Loucy (cell line): Measurements from ENCODE around the gene FER.

Source experiments
- H2AFZ ChIP-seq: fragments of 200-600 bp; sonication (generic); 2 replicates; pipeline ENCODE4 v1.6.0; 2016; ENCODE audit warnings: antibody characterized with exemption, mild to moderate bottlenecking, low read length, moderate library complexity
- H3F3A ChIP-seq: fragments of 200-600 bp; 2 replicates; pipeline ENCODE4 v1.6.0; 2016; ENCODE audit warnings: antibody characterized with exemption, low read depth, mild to moderate bottlenecking
- H3K27me3 ChIP-seq: fragments of 200-600 bp; sonication (generic); 2 replicates; pipeline ENCODE4 v1.6.1; 2014; ENCODE audit warnings: low read length, mild to moderate bottlenecking; ENCODE audit not compliant: insufficient read depth, poor library complexity, severe bottlenecking
- H3K36me3 ChIP-seq: fragments of 200-600 bp; sonication (generic); 2 replicates; pipeline ENCODE4 v1.6.1; 2016; ENCODE audit warnings: low read length; ENCODE audit not compliant: insufficient read depth
- H3K4me1 ChIP-seq: fragments of 200-600 bp; sonication (generic); 2 replicates; pipeline ENCODE4 v1.5.1; 2014; ENCODE audit warnings: low read length, mild to moderate bottlenecking; ENCODE audit not compliant: insufficient read depth, poor library complexity, severe bottlenecking
- H3K4me2 ChIP-seq: fragments of 200-600 bp; sonication (generic); 2 replicates; pipeline ENCODE4 v1.6.0; 2014; ENCODE audit warnings: antibody characterized with exemption, low read length, low read depth, mild to moderate bottlenecking; ENCODE audit not compliant: poor library complexity, severe bottlenecking
- H3K4me3 ChIP-seq: fragments of 200-600 bp; sonication (generic); 2 replicates; pipeline ENCODE4 v1.5.1; 2014; ENCODE audit warnings: low read length, mild to moderate bottlenecking, mixed read lengths; ENCODE audit not compliant: poor library complexity, severe bottlenecking
- H3K79me2 ChIP-seq: fragments of 200-600 bp; sonication (generic); 2 replicates; pipeline ENCODE4 v1.6.1; 2014; ENCODE audit warnings: low read length; ENCODE audit not compliant: insufficient read depth
- H3K9ac ChIP-seq: fragments of 200-600 bp; sonication (generic); 2 replicates; pipeline ENCODE4 v1.6.0; 2014; ENCODE audit warnings: mild to moderate bottlenecking, low read depth, low read length, moderate library complexity; ENCODE audit not compliant: poor library complexity, severe bottlenecking
- H3K9me2 ChIP-seq: fragments of 200-600 bp; sonication (generic); replicated peaks from 2 replicates; pipeline ENCODE4 v1.6.1; 2016; ENCODE audit warnings: low read depth, low read length, mixed read lengths
- H3K9me3 ChIP-seq: fragments of 200-600 bp; sonication (generic); 2 replicates; pipeline ENCODE4 v1.6.1; 2014; ENCODE audit warnings: mild to moderate bottlenecking, antibody characterized with exemption, low read length, low read depth; ENCODE audit not compliant: insufficient read depth
- H4K20me1 ChIP-seq: fragments of 200-600 bp; sonication (generic); 2 replicates; pipeline ENCODE4 v1.6.0; 2014; ENCODE audit warnings: antibody characterized with exemption, low read length, mild to moderate bottlenecking; ENCODE audit not compliant: insufficient read depth, poor library complexity, severe bottlenecking
- EZH2phosphoT487 ChIP-seq: fragments of 200-600 bp; IDR thresholded peaks from 2 replicates; pipeline ENCODE4 v1.6.1; 2018; ENCODE audit warnings: antibody characterized with exemption, mild to moderate bottlenecking, moderate library complexity, borderline replicate concordance
- TF ChIP-seq, protein P1 (sequence below): fragments of 200-600 bp; sonication (generic); conservative IDR thresholded peaks from 2 replicates; pipeline ENCODE4 v1.5.1; 2014; ENCODE audit warnings: mild to moderate bottlenecking, antibody characterized with exemption, low read length

Gene FER

DNA sequence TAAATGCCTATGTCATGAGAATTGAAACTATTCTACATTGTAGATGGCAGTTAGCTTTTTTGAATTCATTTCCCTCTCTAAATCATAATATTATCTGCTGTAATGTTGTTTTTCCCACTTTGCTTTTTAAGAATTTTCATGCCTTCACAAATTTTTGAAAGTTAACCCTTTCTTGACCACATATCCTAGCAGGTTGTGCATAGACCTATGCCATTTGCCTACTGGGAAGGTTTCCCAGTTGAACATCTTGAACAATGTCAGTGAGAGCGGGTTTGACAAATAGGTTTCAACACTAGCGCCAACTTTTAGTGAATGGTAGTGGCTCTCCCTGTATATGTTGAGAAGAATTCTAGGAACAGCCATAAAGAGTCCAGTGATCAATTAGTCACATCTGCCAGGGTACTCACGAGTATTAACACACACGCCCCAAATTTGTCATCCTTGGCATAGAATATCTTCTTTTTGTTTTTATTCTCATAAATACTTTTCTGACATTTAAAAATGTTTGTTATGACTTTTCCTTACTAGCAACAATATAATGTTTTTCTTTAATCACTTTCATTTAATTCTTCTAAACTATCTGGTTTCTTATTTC lies 354.5 kb downstream of the FER start:
- H3K9me2 ChIP-seq = no peaks in the 10 kb centered on the region
- no peak overlapping the region for H3K9ac ChIP-seq
- H4K20me1 ChIP-seq = no peaks in the 10 kb centered on the region
- TF ChIP-seq EZH2phosphoT487 = no peak
- TF ChIP-seq, protein P1, sequence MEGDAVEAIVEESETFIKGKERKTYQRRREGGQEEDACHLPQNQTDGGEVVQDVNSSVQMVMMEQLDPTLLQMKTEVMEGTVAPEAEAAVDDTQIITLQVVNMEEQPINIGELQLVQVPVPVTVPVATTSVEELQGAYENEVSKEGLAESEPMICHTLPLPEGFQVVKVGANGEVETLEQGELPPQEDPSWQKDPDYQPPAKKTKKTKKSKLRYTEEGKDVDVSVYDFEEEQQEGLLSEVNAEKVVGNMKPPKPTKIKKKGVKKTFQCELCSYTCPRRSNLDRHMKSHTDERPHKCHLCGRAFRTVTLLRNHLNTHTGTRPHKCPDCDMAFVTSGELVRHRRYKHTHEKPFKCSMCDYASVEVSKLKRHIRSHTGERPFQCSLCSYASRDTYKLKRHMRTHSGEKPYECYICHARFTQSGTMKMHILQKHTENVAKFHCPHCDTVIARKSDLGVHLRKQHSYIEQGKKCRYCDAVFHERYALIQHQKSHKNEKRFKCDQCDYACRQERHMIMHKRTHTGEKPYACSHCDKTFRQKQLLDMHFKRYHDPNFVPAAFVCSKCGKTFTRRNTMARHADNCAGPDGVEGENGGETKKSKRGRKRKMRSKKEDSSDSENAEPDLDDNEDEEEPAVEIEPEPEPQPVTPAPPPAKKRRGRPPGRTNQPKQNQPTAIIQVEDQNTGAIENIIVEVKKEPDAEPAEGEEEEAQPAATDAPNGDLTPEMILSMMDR = no peak
- H3K36me3 ChIP-seq = no peaks in the 10 kb centered on the region
- H2AFZ ChIP-seq = no peak overlapping the region
- no peaks in the 10 kb centered on the region for H3K9me3 ChIP-seq
- no peak overlapping the region for H3K4me2 ChIP-seq
- no peak overlapping the region for H3K4me3 ChIP-seq
- no peaks in the 10 kb centered on the region for H3K4me1 ChIP-seq
- H3K27me3 ChIP-seq = no peaks in the 10 kb centered on the region
- H3K79me2 ChIP-seq = no peaks in the 10 kb centered on the region
- H3F3A ChIP-seq = no peaks in the 10 kb centered on the region

DNA sequence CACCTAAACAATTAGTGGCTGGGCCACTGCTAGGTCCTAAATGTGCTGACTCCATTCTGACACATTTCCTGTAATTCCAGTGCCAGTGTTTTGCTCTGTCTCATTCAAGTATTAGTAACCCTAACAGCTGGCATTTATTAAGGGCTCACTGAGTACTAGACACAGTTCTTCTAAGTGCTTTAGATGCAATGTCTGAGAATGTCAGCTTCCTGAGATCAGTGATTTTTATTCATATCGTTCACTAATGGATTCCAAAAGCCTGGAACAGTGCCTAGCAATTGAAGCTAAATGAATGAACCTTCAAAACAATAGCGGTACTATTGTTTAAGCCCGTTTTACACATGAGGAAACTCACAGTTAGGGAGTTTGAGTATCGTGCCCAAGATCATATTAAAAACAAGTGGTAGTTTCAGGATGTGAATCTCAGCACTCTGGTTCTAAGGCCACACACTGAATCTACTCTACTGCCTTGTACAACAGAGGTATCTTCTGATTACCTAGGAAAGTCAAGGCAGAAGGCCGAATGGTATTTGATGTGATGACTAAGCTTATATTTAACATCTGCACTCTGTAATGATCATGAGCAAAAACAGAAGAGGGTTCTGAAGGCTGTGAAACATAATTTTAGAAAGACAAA lies 358.1 kb downstream of the FER start:
- H3K9ac ChIP-seq = no peak overlapping the region

DNA sequence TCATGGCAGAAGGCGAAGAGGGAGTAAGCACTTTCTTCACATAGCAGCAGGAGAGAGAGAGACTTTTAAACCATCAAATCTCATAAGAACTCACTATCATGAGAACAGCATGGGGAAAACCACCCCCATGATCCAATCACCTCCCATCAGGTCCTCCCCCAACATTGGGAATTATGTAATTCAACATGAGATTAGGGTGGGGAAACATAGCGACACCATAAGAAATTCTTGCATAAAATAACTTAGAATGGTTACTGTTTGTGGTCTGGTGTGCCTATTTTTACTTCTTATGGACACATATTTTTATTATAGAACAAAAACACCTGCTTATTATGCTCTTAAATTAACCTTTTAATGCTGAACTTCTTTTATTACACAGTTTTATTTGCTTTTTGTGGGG lies 364.0 kb downstream of the FER start:
- Histone ChIP-seq H3K36me3 (no peaks in the 10 kb centered on the region), H3F3A (no peaks in the 10 kb centered on the region), H3K4me1 (no peaks in the 10 kb centered on the region), H3K27me3 (no peaks in the 10 kb centered on the region), H3K4me2 (no peak overlapping the region), H2AFZ (no peak overlapping the region), H3K4me3 (no peak overlapping the region), H3K79me2 (no peaks in the 10 kb centered on the region), H4K20me1 (no peaks in the 10 kb centered on the region), H3K9ac (no peak overlapping the region), H3K9me2 (no peaks in the 10 kb centered on the region), H3K9me3 (no peaks in the 10 kb centered on the region)
- TF ChIP-seq EZH2phosphoT487 = no peak
- TF ChIP-seq, protein P1 = no peak

More for the DNA sequence above, 358.1 kb downstream of the FER start:
- H3K4me1 ChIP-seq = no peaks in the 10 kb centered on the region
- no peaks in the 10 kb centered on the region for H3K27me3 ChIP-seq
- H3K9me3 ChIP-seq = no peaks in the 10 kb centered on the region
- H3K79me2 ChIP-seq = no peaks in the 10 kb centered on the region
- H3K9me2 ChIP-seq = no peaks in the 10 kb centered on the region
- TF ChIP-seq, protein P1 = no peak
- TF ChIP-seq EZH2phosphoT487 = no peak
- no peaks in the 10 kb centered on the region for H3F3A ChIP-seq
- no peaks in the 10 kb centered on the region for H3K36me3 ChIP-seq
- no peak overlapping the region for H3K4me2 ChIP-seq
- H3K4me3 ChIP-seq = no peak overlapping the region
- H2AFZ ChIP-seq = no peak overlapping the region
- no peaks in the 10 kb centered on the region for H4K20me1 ChIP-seq
